Measurements from ENCODE around the gene SDK1.

The SDK1 gene

DNA sequence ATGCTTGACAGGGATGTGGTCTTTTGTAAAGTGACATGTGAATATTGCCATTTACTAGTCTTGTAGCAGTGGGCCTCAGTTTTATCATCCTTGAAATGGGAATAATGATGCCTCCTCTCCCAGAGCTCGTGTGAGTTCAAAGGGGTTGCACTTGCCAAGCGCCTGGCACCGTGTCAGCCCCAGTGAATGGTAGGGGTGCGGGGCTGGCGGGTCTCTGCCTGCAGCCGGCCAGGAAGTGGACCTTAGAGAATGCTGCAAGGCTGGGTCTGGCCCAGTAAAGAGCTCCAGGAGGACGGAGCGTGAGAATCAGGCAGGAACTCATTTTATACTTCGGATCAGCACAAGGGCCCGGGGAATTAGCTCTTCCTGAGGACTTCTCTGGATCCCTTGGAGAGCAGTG, 856.6 kb downstream of the SDK1 start:
- no peak for DNase-seq (ENCODE audit: low read depth in 2 of 2)

DNA sequence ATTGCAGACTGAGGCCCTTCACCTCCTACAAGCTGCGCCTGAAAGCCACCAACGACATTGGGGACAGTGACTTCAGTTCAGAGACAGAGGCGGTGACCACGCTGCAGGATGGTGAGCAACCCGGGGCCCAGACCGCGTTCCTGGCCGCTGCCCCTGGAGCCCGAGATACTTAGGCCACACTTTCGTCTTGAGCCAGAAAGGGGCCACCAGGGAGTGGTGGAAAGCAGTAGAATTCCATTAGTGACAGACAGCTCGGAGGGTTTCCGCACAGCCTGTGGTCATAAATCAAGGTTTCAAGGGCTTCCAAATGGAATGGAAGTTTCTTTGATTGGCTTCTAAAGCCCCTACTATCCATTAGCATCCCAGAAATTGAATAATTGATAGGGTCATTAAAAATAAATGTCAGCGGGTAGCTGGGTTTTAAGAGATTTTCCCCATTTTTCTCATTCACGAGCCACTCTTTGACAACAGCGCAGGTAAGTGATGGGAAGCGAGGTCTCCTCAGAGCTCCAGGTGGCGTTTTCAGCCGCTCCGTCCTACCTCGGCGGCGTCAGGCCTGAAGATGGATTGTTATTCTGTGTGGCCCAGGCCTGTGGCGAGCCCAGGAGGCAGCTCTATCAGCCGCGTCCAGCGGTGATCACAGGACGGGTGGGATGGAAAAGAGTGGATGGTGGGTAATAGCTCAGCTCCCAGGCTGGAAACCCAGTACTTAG, 857.5 kb downstream of the SDK1 start:
- no peak for DNase-seq (ENCODE audit: low read depth in 2 of 2)

DNA sequence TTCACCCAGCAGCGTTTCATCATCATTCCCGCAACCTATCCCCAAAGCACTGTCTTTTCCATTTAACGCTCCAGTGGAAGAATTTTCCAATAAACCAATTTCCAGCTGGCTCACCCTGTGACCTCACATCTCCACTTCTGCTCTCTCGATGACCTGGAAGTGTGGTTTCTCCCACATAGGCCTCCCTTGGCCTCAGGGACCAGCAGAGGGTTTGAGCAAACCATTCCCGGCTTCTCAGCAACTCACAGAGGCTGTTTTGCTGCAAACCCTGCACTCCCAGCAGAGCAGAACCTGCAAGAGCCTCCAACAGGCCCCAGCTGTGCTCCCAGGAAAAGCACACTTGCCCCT, 858.1 kb downstream of the SDK1 start:
- no peak for DNase-seq (ENCODE audit: low read depth in 2 of 2)

DNA sequence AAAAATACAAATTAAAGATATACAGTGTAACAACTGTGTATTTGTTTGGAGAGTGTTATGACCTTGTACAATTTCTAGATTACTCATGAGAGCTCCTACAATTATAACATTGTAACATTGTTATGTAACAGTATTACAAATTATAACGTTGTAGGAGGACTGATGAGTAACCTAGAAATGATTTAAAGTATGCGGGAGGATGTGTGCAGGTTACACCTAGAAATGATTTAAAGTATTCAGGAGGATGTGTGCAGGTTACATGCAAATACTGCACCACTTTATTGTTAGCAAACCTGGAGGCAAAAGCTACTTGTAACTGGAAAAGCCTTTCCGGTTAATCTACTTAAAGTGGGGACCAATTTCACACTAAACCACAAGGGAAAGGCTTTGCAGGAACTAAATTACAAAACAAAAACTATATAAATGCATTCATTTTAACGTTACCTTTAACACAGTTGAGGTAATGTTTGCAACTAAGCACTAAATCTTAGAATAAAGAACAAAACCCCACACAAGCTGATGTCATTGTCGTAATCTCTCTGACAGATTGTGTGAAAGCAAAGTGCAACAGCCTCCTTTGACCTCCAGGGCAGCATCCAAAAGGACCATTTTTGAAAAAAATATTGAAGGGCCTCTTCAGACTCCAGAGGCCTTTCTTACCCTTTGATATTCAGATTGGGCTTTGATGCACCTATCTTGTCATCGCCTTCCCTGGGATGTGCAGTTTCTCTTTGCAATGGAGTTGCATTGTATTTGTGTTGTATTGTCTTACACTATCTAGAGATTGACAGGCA, 858.9 kb downstream of the SDK1 start:
- no peak for DNase-seq (ENCODE audit: low read depth in 2 of 2)

GRCh38 chr7:4162884-4163564, 862.0 kb downstream of the SDK1 start:
- no peak for DNase-seq (ENCODE audit: low read depth in 2 of 2)

DNA sequence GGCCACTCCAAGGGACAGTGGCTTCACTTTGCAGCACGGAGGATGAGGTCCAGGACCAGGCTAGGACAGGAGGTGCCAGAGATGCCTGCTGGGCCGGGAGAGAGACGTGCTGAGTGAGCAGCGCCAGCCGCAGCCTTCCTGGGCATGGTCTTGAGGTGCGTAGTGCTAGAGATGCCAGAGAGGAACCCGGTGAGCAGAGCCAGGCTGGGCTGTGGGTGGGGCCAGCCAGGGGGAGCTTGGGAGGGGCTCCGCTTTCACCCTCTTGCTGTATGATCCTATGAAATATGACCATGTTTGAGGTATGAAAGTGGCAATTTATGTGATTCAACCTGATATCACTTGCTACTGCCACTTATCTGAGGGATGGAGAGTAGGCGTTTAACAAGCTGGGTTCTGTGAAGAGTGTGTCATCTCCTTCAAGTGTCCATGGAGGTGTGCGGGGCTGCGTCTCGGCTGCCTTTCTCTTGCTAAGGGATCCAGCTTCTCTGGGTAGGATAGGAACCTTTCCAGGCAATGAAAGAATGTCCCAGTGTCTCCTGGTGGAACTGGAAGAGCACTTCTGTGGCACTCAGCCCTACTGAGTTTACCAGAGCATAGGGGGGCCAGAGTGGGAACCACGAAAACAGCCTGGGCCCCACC, 862.6 kb downstream of the SDK1 start:
- no peak for DNase-seq (ENCODE audit: low read depth in 2 of 2)

DNA sequence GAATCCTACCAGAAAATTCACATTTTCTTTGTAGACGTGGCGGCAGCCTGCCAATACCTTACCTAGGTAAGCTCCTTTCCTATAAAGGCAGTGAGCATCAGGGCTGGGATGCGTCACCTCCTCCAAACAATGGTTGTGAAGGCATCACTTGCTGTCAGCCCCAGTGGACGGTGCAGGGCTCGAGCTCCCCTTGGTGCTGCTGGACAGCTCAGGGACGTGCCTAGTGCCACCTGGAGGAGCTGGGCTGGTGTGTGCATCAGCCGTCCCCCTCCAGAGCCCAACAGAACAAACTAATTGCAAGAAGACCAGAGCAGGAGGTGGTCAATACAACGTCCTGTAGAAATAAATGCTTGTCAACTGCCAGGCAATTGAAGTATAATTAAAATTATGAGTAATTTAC, 863.5 kb downstream of the SDK1 start:
- no peak for DNase-seq (ENCODE audit: low read depth in 2 of 2)

DNA sequence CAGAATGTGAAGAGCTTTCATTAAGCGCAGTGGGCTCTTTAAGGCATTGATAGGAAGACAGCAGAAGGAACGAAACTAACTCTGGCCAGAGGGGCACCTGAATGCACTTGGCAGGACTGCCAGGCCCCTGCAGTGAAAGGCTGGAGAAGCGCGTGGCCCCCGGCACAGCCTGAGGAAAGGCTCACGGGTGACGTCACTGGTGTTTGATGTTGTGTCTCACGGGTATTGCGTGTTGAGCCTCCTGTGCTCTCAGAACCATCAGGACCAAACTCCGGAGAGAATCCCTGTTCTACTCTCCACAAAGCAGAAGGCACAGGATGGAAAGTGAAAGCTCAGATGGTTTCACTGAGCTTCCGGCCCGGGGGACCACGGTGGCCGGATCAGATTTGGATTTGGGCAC, 865.3 kb downstream of the SDK1 start:
- no peak for DNase-seq (ENCODE audit: low read depth in 2 of 2)

DNA sequence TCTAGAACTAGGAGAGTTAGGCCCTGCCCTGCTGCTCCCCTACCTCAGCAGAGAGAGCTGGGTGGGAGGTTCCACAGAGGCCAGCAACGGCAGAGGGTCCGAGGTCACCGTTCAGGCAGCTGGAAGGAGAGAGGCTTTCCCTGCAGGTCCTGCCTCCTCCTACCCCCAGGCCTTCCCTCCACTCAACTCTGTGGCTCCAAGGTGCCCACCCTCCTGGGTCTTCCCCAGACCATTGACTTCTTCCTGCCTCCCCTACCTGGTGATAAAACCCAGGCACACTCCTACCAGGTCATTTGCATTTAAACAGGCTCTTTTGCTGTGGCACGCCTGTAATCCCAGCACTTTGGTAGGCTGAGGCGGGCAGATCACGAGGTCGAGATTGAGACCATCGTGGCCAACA, 865.8 kb downstream of the SDK1 start:
- DNase-seq (ENCODE audit: low read depth in 2 of 2) = no peak

GRCh38 chr7:4167385-4167910, 866.4 kb downstream of the SDK1 start:
- DNase-seq (ENCODE audit: low read depth in 2 of 2) = no peak

- no peak for DNase-seq (ENCODE audit: low read depth in 2 of 2)
Observed at GRCh38 chr7:4168041-4168440, 867.0 kb downstream of the SDK1 start.

- DNase-seq (ENCODE audit: low read depth in 2 of 2) = no peak
Observed at GRCh38 chr7:4168541-4168940, 867.5 kb downstream of the SDK1 start.

GRCh38 chr7:4169455-4169854, 868.4 kb downstream of the SDK1 start:
- no peak for DNase-seq (ENCODE audit: low read depth in 2 of 2)

- DNase-seq (ENCODE audit: low read depth in 2 of 2) = no peak
Observed at GRCh38 chr7:4170997-4171786, 870.1 kb downstream of the SDK1 start.

GRCh38 chr7:4172883-4173282, 871.8 kb downstream of the SDK1 start:
- DNase-seq (ENCODE audit: low read depth in 2 of 2) = no peak

- DNase-seq (ENCODE audit: low read depth in 2 of 2) = no peak
Observed at GRCh38 chr7:4173615-4174014, 872.6 kb downstream of the SDK1 start.

DNA sequence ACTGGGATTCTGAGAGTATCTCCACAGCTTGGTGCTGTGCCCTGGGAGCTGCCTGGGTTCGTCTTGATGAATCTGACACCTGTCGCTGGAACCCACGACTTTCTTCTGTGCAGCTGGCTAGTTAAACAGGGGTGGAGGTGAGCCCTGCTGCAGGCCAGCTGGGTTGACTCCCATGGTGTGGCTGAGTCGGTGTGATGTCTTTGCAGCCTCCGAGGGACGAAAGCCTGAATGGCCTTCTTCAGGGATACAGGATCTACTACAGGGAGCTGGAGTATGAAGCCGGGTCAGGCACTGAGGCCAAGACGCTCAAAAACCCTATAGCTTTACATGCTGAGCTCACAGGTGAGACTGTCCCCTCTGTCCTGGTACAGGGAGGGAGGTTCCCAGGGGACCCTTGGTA, 873.0 kb downstream of the SDK1 start:
- DNase-seq (ENCODE audit: low read depth in 2 of 2) = no peak

DNA sequence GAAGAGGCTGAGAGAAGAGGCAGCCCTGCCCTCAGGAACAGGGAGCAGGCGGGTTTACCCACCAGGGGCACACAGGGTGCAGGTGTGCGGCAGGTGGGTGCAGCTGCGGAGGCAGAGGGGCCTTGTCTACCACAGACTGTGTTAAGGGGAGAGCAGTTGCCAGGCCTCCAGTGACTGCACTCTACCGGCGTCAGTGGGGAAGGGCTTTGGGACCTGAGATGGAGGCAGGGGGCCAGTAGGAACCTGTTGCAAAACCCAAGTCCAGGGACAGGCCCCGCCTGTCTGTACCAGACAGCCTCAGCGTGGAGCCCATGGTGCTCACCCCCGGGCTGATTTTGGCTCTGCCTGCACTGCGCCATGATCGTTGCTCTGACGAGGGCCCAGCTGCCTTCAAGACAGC, 873.4 kb downstream of the SDK1 start:
- DNase-seq (ENCODE audit: low read depth in 2 of 2) = no peak

GRCh38 chr7:4174884-4175283, 873.8 kb downstream of the SDK1 start:
- no peak for DNase-seq (ENCODE audit: low read depth in 2 of 2)

GRCh38 chr7:4175346-4175973, 874.4 kb downstream of the SDK1 start:
- no peak for DNase-seq (ENCODE audit: low read depth in 2 of 2)

GRCh38 chr7:4177001-4177400, 875.9 kb downstream of the SDK1 start:
- DNase-seq (ENCODE audit: low read depth in 2 of 2) = no peak
